K562 (cell line): ENCODE measurements around the gene ALOX5. TPM values are rescaled to one million over a fixed set of nuclear protein-coding genes. Genes with fewer than 3 reads are reported as not detected.

Experiments
- C11orf30 ChIP-seq: fragments of 450-650 bp; IDR thresholded peaks from 2 replicates; pipeline ENCODE4 v1.6.1; 2016; ENCODE audit warnings: low read depth, mild to moderate bottlenecking
- CEBPZ ChIP-seq: fragments of 150-350 bp; IDR thresholded peaks from 2 replicates; pipeline ENCODE4 v1.6.1; 2014; ENCODE audit warnings: low read depth, mild to moderate bottlenecking, low read length, borderline replicate concordance
- FOXM1 ChIP-seq, 2 experiments: fragments of 450-650 bp in 1 of 2; sonication (generic) in 1 of 2; formaldehyde crosslinking in 1 of 2; IDR thresholded peaks; 2 replicates each; pipeline versions ENCODE4 v1.6.1 to v1.9.0; 2017 to 2022; ENCODE audit warnings: low read depth in 2 of 2, mild to moderate bottlenecking in 2 of 2, missing genetic modification reagents in 1 of 2, moderate library complexity in 1 of 2
- MAFK ChIP-seq: IDR thresholded peaks from 2 replicates; pipeline ENCODE4 v1.6.1; 2011; ENCODE audit warnings: low read length, improper control_type of control experiment
- NR0B1 ChIP-seq: fragments of 450-650 bp; IDR thresholded peaks from one replicate; pipeline ENCODE4 v1.6.1; 2018; ENCODE audit warnings: mild to moderate bottlenecking, moderate library complexity; ENCODE audit not compliant: partially characterized antibody
- POLR2H ChIP-seq: IDR thresholded peaks from 2 replicates; pipeline ENCODE4 v1.6.1; 2016; ENCODE audit warnings: missing genetic modification characterization, low read depth, mild to moderate bottlenecking, control low read depth, missing compliant biosample characterization, moderate library complexity
- REST ChIP-seq, 2 experiments: fragments of 450-650 bp; formaldehyde crosslinking in 1 of 2; IDR thresholded peaks; 2 replicates each; pipeline versions ENCODE4 v1.4.0 to v1.6.1; 2014 to 2020; ENCODE audit warnings: mild to moderate bottlenecking in 2 of 2, borderline replicate concordance in 1 of 2, low read depth in 1 of 2
- SMAD2 ChIP-seq: fragments of 150-350 bp; IDR thresholded peaks from 2 replicates; pipeline ENCODE4 v1.6.1; 2014; ENCODE audit warnings: low read depth, mild to moderate bottlenecking, low read length
- polyA plus RNA-seq, 8 experiments: library from polyadenylated mRNA; depleted of rRNA in 4 of 8; stranded (reverse) in 5 of 8; unstranded in 3 of 8; fragments of >200 nt; fragmentation: Nextera tagmentation in 2 of 8; fragmentation: Illumina TruSeq in 1 of 8; extraction: Ambion mirVana in 2 of 8; extraction: Trizol in 1 of 8; gene quantifications; 2 replicates each; pipeline versions ENCODE4 v1.2.1 to v1.2.3, GENCODE V29; 2011 to 2014; ENCODE audit warnings: inconsistent platforms in 1 of 8, missing spikeins in 1 of 8
- total RNA-seq, 7 experiments: library from RNA; depleted of rRNA in 6 of 7; stranded (reverse); fragments of >200 nt in 6 of 7; fragmentation: Illumina TruSeq in 2 of 7; extraction: Trizol in 2 of 7; gene quantifications; 2 replicates each; pipeline versions ENCODE4 v1.2.1 to v1.2.3, GENCODE V29; 2011 to 2021; ENCODE audit warnings: low replicate concordance in 1 of 7
- TF ChIP-seq, protein P1 (sequence below): IDR thresholded peaks from 2 replicates; pipeline ENCODE4 v1.6.1; 2012; ENCODE audit warnings: low read depth, low read length, improper control_type of control experiment, borderline replicate concordance
- TF ChIP-seq, protein P2 (sequence below): fragments of 450-650 bp; formaldehyde crosslinking; conservative IDR thresholded peaks from 2 replicates; pipeline ENCODE4 v1.4.0; 2022; ENCODE audit warnings: mild to moderate bottlenecking, missing genetic modification characterization

Gene ALOX5
- total and polyA plus RNA-seq, 9 of the 15 experiments (the other 6 are each of a cell fraction or from before 2014, with no cell fraction given), result 0.10 to 2.4 (median 1.4) TPM

DNA sequence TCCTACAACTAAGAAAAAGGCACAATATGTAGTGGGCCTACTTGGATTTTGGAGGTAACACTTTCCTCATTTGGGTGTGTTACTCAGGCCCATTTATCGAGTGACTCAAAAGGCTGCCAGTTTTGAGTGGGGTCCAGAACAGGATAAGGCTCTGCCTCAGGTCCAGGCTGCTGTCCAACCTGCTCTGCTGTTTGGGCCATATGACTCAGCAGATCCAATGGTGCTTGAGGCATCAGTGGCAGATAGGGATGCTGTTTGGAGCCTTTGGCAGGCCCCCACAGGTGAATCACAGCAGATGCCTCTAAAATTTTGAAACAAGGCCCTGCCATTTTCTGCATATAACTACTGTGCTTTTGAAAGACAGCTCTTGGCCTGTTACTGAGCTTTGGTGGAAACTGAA lies 34.1 kb upstream of the ALOX5 start (continued):
- TF ChIP-seq REST (IDR thresholded peaks at IDR 0.05; ENCODE audit: borderline replicate concordance) (peak; percentile 51), REST (CRISPR knock-in tag; IDR thresholded peaks at IDR 0.05; ENCODE audit: low read depth) (no peak), MAFK (peak; percentile 46; the same call in 1 of the 2 replicates), CEBPZ (no peak), NR0B1 (no peak), C11orf30 (peak; percentile 71), FOXM1 (IDR thresholded peaks at IDR 0.05; ENCODE audit: low read depth) (no peak), FOXM1 (CRISPR knock-in tag; IDR thresholded peaks at IDR 0.05; ENCODE audit: low read depth) (no peak), POLR2H (tag) (no peak), SMAD2 (no peak)
- TF ChIP-seq, protein P1, sequence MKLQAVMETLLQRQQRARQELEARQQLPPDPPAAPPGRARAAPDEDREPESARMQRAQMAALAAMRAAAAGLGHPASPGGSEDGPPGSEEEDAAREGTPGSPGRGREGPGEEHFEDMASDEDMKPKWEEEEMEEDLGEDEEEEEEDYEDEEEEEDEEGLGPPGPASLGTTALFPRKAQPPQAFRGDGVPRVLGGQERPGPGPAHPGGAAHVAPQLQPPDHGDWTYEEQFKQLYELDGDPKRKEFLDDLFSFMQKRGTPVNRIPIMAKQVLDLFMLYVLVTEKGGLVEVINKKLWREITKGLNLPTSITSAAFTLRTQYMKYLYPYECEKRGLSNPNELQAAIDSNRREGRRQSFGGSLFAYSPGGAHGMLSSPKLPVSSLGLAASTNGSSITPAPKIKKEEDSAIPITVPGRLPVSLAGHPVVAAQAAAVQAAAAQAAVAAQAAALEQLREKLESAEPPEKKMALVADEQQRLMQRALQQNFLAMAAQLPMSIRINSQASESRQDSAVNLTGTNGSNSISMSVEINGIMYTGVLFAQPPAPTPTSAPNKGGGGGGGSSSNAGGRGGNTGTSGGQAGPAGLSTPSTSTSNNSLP, result no peak
- TF ChIP-seq, protein P2, sequence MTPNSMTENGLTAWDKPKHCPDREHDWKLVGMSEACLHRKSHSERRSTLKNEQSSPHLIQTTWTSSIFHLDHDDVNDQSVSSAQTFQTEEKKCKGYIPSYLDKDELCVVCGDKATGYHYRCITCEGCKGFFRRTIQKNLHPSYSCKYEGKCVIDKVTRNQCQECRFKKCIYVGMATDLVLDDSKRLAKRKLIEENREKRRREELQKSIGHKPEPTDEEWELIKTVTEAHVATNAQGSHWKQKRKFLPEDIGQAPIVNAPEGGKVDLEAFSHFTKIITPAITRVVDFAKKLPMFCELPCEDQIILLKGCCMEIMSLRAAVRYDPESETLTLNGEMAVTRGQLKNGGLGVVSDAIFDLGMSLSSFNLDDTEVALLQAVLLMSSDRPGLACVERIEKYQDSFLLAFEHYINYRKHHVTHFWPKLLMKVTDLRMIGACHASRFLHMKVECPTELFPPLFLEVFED (CRISPR knock-in tag), result no peak
